ENCODE measurements around the gene ATG9B. TPM values are rescaled to one million over a fixed set of nuclear protein-coding genes. Genes with fewer than 3 reads are reported as not detected.

Gene ATG9B
- polyA plus RNA-seq, 2 of the 4 experiments (the other 2 are of a cell fraction) = 0.06 to 0.23 TPM

GRCh38 chr7:150974468-150975391 is 49.6 kb downstream of the ATG9B start (continued):
- peak; percentile 30; the same call in 1 of the 2 replicates for TF ChIP-seq PHF8 (IDR thresholded peaks at IDR 0.05; ENCODE audit: borderline replicate concordance, low read depth)
- TF ChIP-seq SMC3 (IDR thresholded peaks at IDR 0.05) = peak; percentile 21; the same call in 2 of the 3 replicates
- no peak for TF ChIP-seq ZC3H11A (IDR thresholded peaks at IDR 0.05)

- POLR2A ChIA-PET = no interaction called here
- 74% methylated on average over 26 of the region's 27 CpGs for whole genome bisulfite sequencing (ENCODE audit: missing lambda C conversion rate)
- H3K4me3 ChIP-seq = peak overlapping the region; percentile 83
Observed at GRCh38 chr7:150973571-150974451, 50.5 kb downstream of the ATG9B start.

GRCh38 chr7:150972741-150973140 is 51.6 kb downstream of the ATG9B start:
- Histone ChIP-seq H3K4me3 (no peak overlapping the region), H3K4me1 (peaks cover 19% of the 10 kb centered on the region), H3K27ac (no peak overlapping the region), H3K4me2 (no peak overlapping the region), H3K9me3 (no peaks in the 10 kb centered on the region)
- TF ChIP-seq FOXS1 (CRISPR knock-in tag; IDR thresholded peaks at IDR 0.05) (no peak), E2F6 (IDR thresholded peaks at IDR 0.05; ENCODE audit: borderline replicate concordance, low read depth) (no peak), NFE2L2 (conservative IDR thresholded peaks at IDR 0.05; ENCODE audit: low read length) (no peak), MAFK (IDR thresholded peaks at IDR 0.05; ENCODE audit: partially characterized antibody) (no peak), CHD2 (IDR thresholded peaks at IDR 0.05; ENCODE audit: low read length, partially characterized antibody) (no peak), CEBPB (IDR thresholded peaks at IDR 0.05) (no peak), CHD4 (IDR thresholded peaks at IDR 0.05; ENCODE audit: borderline replicate concordance) (no peak), MAX (IDR thresholded peaks at IDR 0.05) (no peak)
- ATAC-seq (no peak), DNase-seq (ENCODE audit: low read depth in 1 of 2, low spot score in 1 of 2) (no peak), FAIRE-seq (no peak)
- ChIA-PET CTCF (interaction anchor here (1.6 to 1.9 kb wide), 2 partner anchors 10 to 16 kb away, joined by 5 to 13 read pairs; no protein-coding TSS in a partner anchor), POLR2A (no interaction called here)
- WGBS (ENCODE audit: missing lambda C conversion rate) = 49% methylated on average over 8 of the region's 8 CpGs

More at GRCh38 chr7:150973571-150974451, 50.5 kb downstream of the ATG9B start:
- FAIRE-seq (no peak), DNase-seq (ENCODE audit: low read depth in 1 of 2, low spot score in 1 of 2) (no peak), ATAC-seq (peak in 1 of 2 experiments; percentile 3; a peak in 1 of 6 replicates)
- CTCF ChIA-PET = interaction anchor here (0.6 to 2.4 kb wide), 8 partner anchors 8 to 574 kb away, joined by 3 to 22 read pairs (median 4); no protein-coding TSS in a partner anchor
- TF ChIP-seq E2F6 (IDR thresholded peaks at IDR 0.05; ENCODE audit: borderline replicate concordance, low read depth) (no peak), TFCP2L1 (CRISPR knock-in tag; IDR thresholded peaks at IDR 0.05) (no peak), SMC3 (IDR thresholded peaks at IDR 0.05) (no peak), HES2 (IDR thresholded peaks at IDR 0.05) (no peak), SREBF2 (IDR thresholded peaks at IDR 0.05) (no peak), EHF (CRISPR knock-in tag; IDR thresholded peaks at IDR 0.05) (no peak)
- peak overlapping the region; percentile 99 for H3K4me2 ChIP-seq
- H3K9me3 ChIP-seq = no peaks in the 10 kb centered on the region
- H3K4me1 ChIP-seq = peaks cover 25% of the 10 kb centered on the region
- H3K27ac ChIP-seq = peak overlapping the region in 1 of 2 experiments; percentile 84; a peak in 3 of 6 replicates

GRCh38 chr7:150972023-150972468 is 52.2 kb downstream of the ATG9B start:
- FAIRE-seq = no peak
- no peak overlapping the region for H3K27ac ChIP-seq

More at GRCh38 chr7:150972023-150972468, 52.2 kb downstream of the ATG9B start:
- DNase-seq (ENCODE audit: low read depth in 1 of 2, low spot score in 1 of 2) = no peak
- CTCF ChIA-PET = interaction anchor here (2.6 kb wide), 1 partner anchor 47 kb away, joined by 11 read pairs; no protein-coding TSS in a partner anchor
- Histone ChIP-seq H3K4me1 (peaks cover 12% of the 10 kb centered on the region), H3K4me2 (no peak overlapping the region), H3K9me3 (no peaks in the 10 kb centered on the region), H3K4me3 (no peak overlapping the region)
- POLR2A ChIA-PET = no interaction called here
- WGBS (ENCODE audit: missing lambda C conversion rate) = 76% methylated on average over 12 of the region's 12 CpGs
- TF ChIP-seq FOSL2 (IDR thresholded peaks at IDR 0.05) (no peak), FOSL2 (CRISPR knock-in tag; IDR thresholded peaks at IDR 0.05) (no peak), PHF8 (IDR thresholded peaks at IDR 0.05; ENCODE audit: borderline replicate concordance, low read depth) (no peak), HOXB13 (CRISPR knock-in tag; IDR thresholded peaks at IDR 0.05; ENCODE audit: low read depth) (no peak), ESRRA (IDR thresholded peaks at IDR 0.05; ENCODE audit: borderline replicate concordance, low read length) (no peak)
- no peak for ATAC-seq

Measured in A549 (cell line).